Measurements from ENCODE around the gene ALOX15B. TPM values are rescaled to one million over a fixed set of nuclear protein-coding genes. Genes with fewer than 3 reads are reported as not detected.
"Not testable (repeated sequence)": the region's sequence is repeated elsewhere in the genome, so short reads cannot be mapped to it uniquely, and the experiment has no call there.

Gene ALOX15B
- total and polyA plus RNA-seq, 5 donors from 2014 or later: not detected

GRCh38 chr17:8021565-8022359 is 17.1 kb upstream of the ALOX15B start:
- H3K27ac Mint-ChIP-seq: peak overlapping the region in 1 of 3 donors; percentile 78
- H3K36me3 Mint-ChIP-seq: no peaks in the 10 kb centered on the region
- peaks cover 0 to 5% (median 3%) of the 10 kb centered on the region in 4 donors for H3K4me1 Mint-ChIP-seq
- DNase-seq (no peak), ATAC-seq (ENCODE audit: low read depth in 2 of 2) (no peak)
- Histone ChIP-seq H3K9me3 (ENCODE audit: control insufficient read depth in 2 of 2, low read length in 2 of 2) (no peaks in the 10 kb centered on the region), H3K4me1 (ENCODE audit: control insufficient read depth, insufficient read depth, low read length, poor library complexity, severe bottlenecking) (peaks cover under 1% of the 10 kb centered on the region), H3K36me3 (ENCODE audit: control insufficient read depth, insufficient read depth, low read length) (no peaks in the 10 kb centered on the region), H3K27ac (ENCODE audit: insufficient read depth, low read length, poor library complexity, severe bottlenecking) (no peak overlapping the region), H3K4me3 (ENCODE audit: low read depth, low read length) (no peak overlapping the region), H3K27me3 (ENCODE audit: control insufficient read depth, insufficient read depth, low read length) (peaks cover 4% of the 10 kb centered on the region)
- no peak overlapping the region for H3K4me3 Mint-ChIP-seq
- H3K27me3 Mint-ChIP-seq: peaks cover 20% of the 10 kb centered on the region
- peaks cover 0 to 2% (median 0%) of the 10 kb centered on the region in 7 donors for H3K9me3 Mint-ChIP-seq

GRCh38 chr17:8022360-8023003 is 16.4 kb upstream of the ALOX15B start:
- peaks cover 0 to 5% (median 0%) of the 10 kb centered on the region in 4 donors for H3K4me1 Mint-ChIP-seq
- no peak overlapping the region for H3K27ac Mint-ChIP-seq
- H3K4me1 ChIP-seq (ENCODE audit: control insufficient read depth, insufficient read depth, low read length, poor library complexity, severe bottlenecking): no peaks in the 10 kb centered on the region
- H3K27me3 ChIP-seq (ENCODE audit: control insufficient read depth, insufficient read depth, low read length): peaks cover 9% of the 10 kb centered on the region
- no peak overlapping the region for H3K27ac ChIP-seq (ENCODE audit: insufficient read depth, low read length, poor library complexity, severe bottlenecking)
- H3K4me3 Mint-ChIP-seq: no peak overlapping the region
- H3K9me3 Mint-ChIP-seq: peaks cover 0 to 2% (median 0%) of the 10 kb centered on the region in 7 donors
- DNase-seq (no peak), ATAC-seq (ENCODE audit: low read depth in 2 of 2) (no peak)
- H3K36me3 Mint-ChIP-seq: no peaks in the 10 kb centered on the region
- H3K27me3 Mint-ChIP-seq: peaks cover 16% of the 10 kb centered on the region
- no peaks in the 10 kb centered on the region for H3K9me3 ChIP-seq (ENCODE audit: control insufficient read depth in 2 of 2, low read length in 2 of 2)
- no peak overlapping the region for H3K4me3 ChIP-seq (ENCODE audit: low read depth, low read length)
- H3K36me3 ChIP-seq (ENCODE audit: control insufficient read depth, insufficient read depth, low read length): no peaks in the 10 kb centered on the region

GRCh38 chr17:8024161-8024560 is 14.7 kb upstream of the ALOX15B start:
- not testable (repeated sequence) for DNase-seq; H3K36me3 ChIP-seq (ENCODE audit: control insufficient read depth, insufficient read depth, low read length); H3K27ac Mint-ChIP-seq; H3K4me3 ChIP-seq (ENCODE audit: low read depth, low read length); H3K9me3 Mint-ChIP-seq; H3K4me1 ChIP-seq (ENCODE audit: control insufficient read depth, insufficient read depth, low read length, poor library complexity, severe bottlenecking); H3K9me3 ChIP-seq (ENCODE audit: control insufficient read depth in 2 of 2, low read length in 2 of 2); ATAC-seq (ENCODE audit: low read depth in 2 of 2); H3K4me3 Mint-ChIP-seq; H3K36me3 Mint-ChIP-seq; H3K27ac ChIP-seq (ENCODE audit: insufficient read depth, low read length, poor library complexity, severe bottlenecking); H3K4me1 Mint-ChIP-seq
- H3K27me3 Mint-ChIP-seq: peaks cover 21% of the 10 kb centered on the region
- peaks cover 11% of the 10 kb centered on the region for H3K27me3 ChIP-seq (ENCODE audit: control insufficient read depth, insufficient read depth, low read length)

- DNase-seq: no peak
- Histone ChIP-seq H3K27ac (ENCODE audit: insufficient read depth, low read length, poor library complexity, severe bottlenecking) (no peak overlapping the region), H3K9me3 (ENCODE audit: control insufficient read depth in 2 of 2, low read length in 2 of 2) (no peaks in the 10 kb centered on the region), H3K27me3 (ENCODE audit: control insufficient read depth, insufficient read depth, low read length) (peaks cover 11% of the 10 kb centered on the region), H3K36me3 (ENCODE audit: control insufficient read depth, insufficient read depth, low read length) (no peaks in the 10 kb centered on the region), H3K4me1 (ENCODE audit: control insufficient read depth, insufficient read depth, low read length, poor library complexity, severe bottlenecking) (no peaks in the 10 kb centered on the region), H3K4me3 (ENCODE audit: low read depth, low read length) (no peak overlapping the region)
- Mint-ChIP-seq H3K36me3 (no peaks in the 10 kb centered on the region), H3K27ac (no peak overlapping the region), H3K9me3 (peaks cover 0 to 2% (median 0%) of the 10 kb centered on the region in 7 donors), H3K27me3 (peaks cover 14% of the 10 kb centered on the region), H3K4me1 (no peaks in the 10 kb centered on the region), H3K4me3 (no peak overlapping the region)
- ATAC-seq (ENCODE audit: low read depth in 2 of 2): no peak
Measured at GRCh38 chr17:8025176-8025911, 13.5 kb upstream of the ALOX15B start.

- no peak overlapping the region for H3K4me3 Mint-ChIP-seq
Measured at GRCh38 chr17:8029121-8029520, 9.7 kb upstream of the ALOX15B start.

GRCh38 chr17:8031261-8031661 is 7.6 kb upstream of the ALOX15B start:
- Histone ChIP-seq H3K36me3 (ENCODE audit: control insufficient read depth, insufficient read depth, low read length) (no peaks in the 10 kb centered on the region), H3K27ac (ENCODE audit: insufficient read depth, low read length, poor library complexity, severe bottlenecking) (no peak overlapping the region), H3K4me3 (ENCODE audit: low read depth, low read length) (no peak overlapping the region), H3K27me3 (ENCODE audit: control insufficient read depth, insufficient read depth, low read length) (peaks cover 12% of the 10 kb centered on the region), H3K9me3 (ENCODE audit: control insufficient read depth in 2 of 2, low read length in 2 of 2) (no peaks in the 10 kb centered on the region), H3K4me1 (ENCODE audit: control insufficient read depth, insufficient read depth, low read length, poor library complexity, severe bottlenecking) (no peaks in the 10 kb centered on the region)
- Mint-ChIP-seq H3K4me3 (no peak overlapping the region), H3K27ac (no peak overlapping the region), H3K9me3 (peaks cover 0 to 3% (median 0%) of the 10 kb centered on the region in 7 donors), H3K36me3 (no peaks in the 10 kb centered on the region), H3K27me3 (peaks cover 52% of the 10 kb centered on the region), H3K4me1 (no peaks in the 10 kb centered on the region)
- DNase-seq: no peak
- ATAC-seq (ENCODE audit: low read depth in 2 of 2): no peak

More at GRCh38 chr17:8029121-8029520, 9.7 kb upstream of the ALOX15B start:
- Histone ChIP-seq H3K36me3 (ENCODE audit: control insufficient read depth, insufficient read depth, low read length) (no peaks in the 10 kb centered on the region), H3K27ac (ENCODE audit: insufficient read depth, low read length, poor library complexity, severe bottlenecking) (no peak overlapping the region), H3K27me3 (ENCODE audit: control insufficient read depth, insufficient read depth, low read length) (peaks cover 12% of the 10 kb centered on the region), H3K4me3 (ENCODE audit: low read depth, low read length) (no peak overlapping the region), H3K9me3 (ENCODE audit: control insufficient read depth in 2 of 2, low read length in 2 of 2) (no peaks in the 10 kb centered on the region), H3K4me1 (ENCODE audit: control insufficient read depth, insufficient read depth, low read length, poor library complexity, severe bottlenecking) (no peaks in the 10 kb centered on the region)
- DNase-seq (no peak), ATAC-seq (ENCODE audit: low read depth in 2 of 2) (no peak)
- H3K27me3 Mint-ChIP-seq: peaks cover 37% of the 10 kb centered on the region
- no peaks in the 10 kb centered on the region for H3K4me1 Mint-ChIP-seq
- H3K9me3 Mint-ChIP-seq: peaks cover 0 to 3% (median 0%) of the 10 kb centered on the region in 7 donors
- H3K36me3 Mint-ChIP-seq: no peaks in the 10 kb centered on the region
- H3K27ac Mint-ChIP-seq: no peak overlapping the region

GRCh38 chr17:8031950-8032349 is 6.9 kb upstream of the ALOX15B start:
- Histone ChIP-seq H3K4me1 (ENCODE audit: control insufficient read depth, insufficient read depth, low read length, poor library complexity, severe bottlenecking) (no peaks in the 10 kb centered on the region), H3K36me3 (ENCODE audit: control insufficient read depth, insufficient read depth, low read length) (no peaks in the 10 kb centered on the region), H3K9me3 (ENCODE audit: control insufficient read depth in 2 of 2, low read length in 2 of 2) (no peaks in the 10 kb centered on the region), H3K27ac (ENCODE audit: insufficient read depth, low read length, poor library complexity, severe bottlenecking) (no peak overlapping the region), H3K4me3 (ENCODE audit: low read depth, low read length) (no peak overlapping the region), H3K27me3 (ENCODE audit: control insufficient read depth, insufficient read depth, low read length) (peaks cover 11% of the 10 kb centered on the region)
- H3K27ac Mint-ChIP-seq: no peak overlapping the region
- no peak overlapping the region for H3K4me3 Mint-ChIP-seq
- DNase-seq (no peak), ATAC-seq (ENCODE audit: low read depth in 2 of 2) (no peak)
- no peaks in the 10 kb centered on the region for H3K4me1 Mint-ChIP-seq
- no peaks in the 10 kb centered on the region for H3K36me3 Mint-ChIP-seq
- H3K27me3 Mint-ChIP-seq: peaks cover 52% of the 10 kb centered on the region
- H3K9me3 Mint-ChIP-seq: peaks cover 0 to 3% (median 0%) of the 10 kb centered on the region in 7 donors
